Measurements from ENCODE around the gene ZEB2. TPM values are rescaled to one million over a fixed set of nuclear protein-coding genes. Genes with fewer than 3 reads are reported as not detected.

The ZEB2 gene
- total and polyA plus RNA-seq, 7 donors, result 8.1 to 70.6 (median 51.0) TPM

GRCh38 chr2:144431392-144431783 is 88.5 kb downstream of the ZEB2 start:
- no peaks in the 10 kb centered on the region for H3K27me3 ChIP-seq
- H3K36me3 ChIP-seq, result no peaks in the 10 kb centered on the region
- DNase-seq, result no peak
- no peaks in the 10 kb centered on the region for H3K9me3 ChIP-seq
- H3K4me3 ChIP-seq, result no peak overlapping the region
- TF ChIP-seq, protein P1, sequence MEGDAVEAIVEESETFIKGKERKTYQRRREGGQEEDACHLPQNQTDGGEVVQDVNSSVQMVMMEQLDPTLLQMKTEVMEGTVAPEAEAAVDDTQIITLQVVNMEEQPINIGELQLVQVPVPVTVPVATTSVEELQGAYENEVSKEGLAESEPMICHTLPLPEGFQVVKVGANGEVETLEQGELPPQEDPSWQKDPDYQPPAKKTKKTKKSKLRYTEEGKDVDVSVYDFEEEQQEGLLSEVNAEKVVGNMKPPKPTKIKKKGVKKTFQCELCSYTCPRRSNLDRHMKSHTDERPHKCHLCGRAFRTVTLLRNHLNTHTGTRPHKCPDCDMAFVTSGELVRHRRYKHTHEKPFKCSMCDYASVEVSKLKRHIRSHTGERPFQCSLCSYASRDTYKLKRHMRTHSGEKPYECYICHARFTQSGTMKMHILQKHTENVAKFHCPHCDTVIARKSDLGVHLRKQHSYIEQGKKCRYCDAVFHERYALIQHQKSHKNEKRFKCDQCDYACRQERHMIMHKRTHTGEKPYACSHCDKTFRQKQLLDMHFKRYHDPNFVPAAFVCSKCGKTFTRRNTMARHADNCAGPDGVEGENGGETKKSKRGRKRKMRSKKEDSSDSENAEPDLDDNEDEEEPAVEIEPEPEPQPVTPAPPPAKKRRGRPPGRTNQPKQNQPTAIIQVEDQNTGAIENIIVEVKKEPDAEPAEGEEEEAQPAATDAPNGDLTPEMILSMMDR (IDR thresholded peaks at IDR 0.05), result no peak
- TF ChIP-seq POLR2A (IDR thresholded peaks at IDR 0.05) (no peak), EP300 (IDR thresholded peaks at IDR 0.05) (no peak), POLR2AphosphoS5 (IDR thresholded peaks at IDR 0.05) (no peak)
- WGBS, 2 donors, result 71 to 74% methylated on average over 8 of the region's 8 CpGs
- peak overlapping the region; percentile 51 to 64 (median 58) for H3K27ac ChIP-seq
- intact Hi-C loops (cut with DNase I), result no loop called here
- peaks cover 0 to 17% (median 12%) of the 10 kb centered on the region in 4 donors for H3K4me1 ChIP-seq

DNA sequence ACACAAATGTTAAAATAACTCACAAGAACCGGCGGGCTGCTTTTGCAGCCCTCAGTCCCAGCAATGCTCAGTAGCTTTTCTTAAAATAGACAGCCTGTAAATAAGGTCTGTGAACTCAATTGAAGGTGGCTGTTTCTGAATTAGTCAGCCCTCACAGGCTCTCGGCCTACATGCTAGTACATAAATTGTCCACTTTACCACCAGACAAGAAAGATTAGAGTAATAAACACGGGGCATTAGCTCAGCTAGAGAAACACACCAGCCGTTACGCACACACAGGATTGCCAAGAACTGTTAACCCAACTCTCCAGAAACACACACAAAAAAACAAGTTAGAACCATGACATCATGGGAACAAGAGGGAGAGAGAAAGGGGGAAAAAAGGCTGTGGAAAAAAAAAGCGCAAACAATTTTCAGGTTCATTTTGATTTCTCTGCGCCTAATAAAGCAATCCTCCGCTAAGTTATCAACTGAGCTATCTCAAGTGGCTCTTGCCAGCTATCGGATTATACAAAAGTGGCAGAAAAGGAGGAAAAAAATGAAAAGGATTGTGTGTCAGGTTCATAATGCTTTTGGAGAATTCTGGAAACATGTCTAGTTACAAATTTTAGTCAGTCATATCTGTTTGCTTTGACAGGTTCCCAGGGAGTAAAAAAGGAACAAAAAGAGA is 89.1 kb downstream of the ZEB2 start:
- intact Hi-C loops (cut with DNase I), result no loop called here
- peak; percentile 80 for DNase-seq
- TF ChIP-seq EP300 (IDR thresholded peaks at IDR 0.05) (no peak), POLR2AphosphoS5 (IDR thresholded peaks at IDR 0.05) (peak in 3 of 4 donors; percentile 19 to 62 (median 34)), POLR2A (IDR thresholded peaks at IDR 0.05) (no peak)
- TF ChIP-seq, protein P1 (IDR thresholded peaks at IDR 0.05), result no peak
- Histone ChIP-seq H3K9me3 (no peaks in the 10 kb centered on the region), H3K27ac (peak overlapping the region; percentile 51 to 64 (median 58)), H3K4me1 (peaks cover 0 to 17% (median 13%) of the 10 kb centered on the region in 4 donors), H3K27me3 (no peaks in the 10 kb centered on the region), H3K36me3 (no peaks in the 10 kb centered on the region), H3K4me3 (no peak overlapping the region)
- 67 to 76% methylated on average over 10 of the region's 10 CpGs for WGBS, 2 donors

- TF ChIP-seq EP300 (IDR thresholded peaks at IDR 0.05), result no peak
- no peak for TF ChIP-seq POLR2A (IDR thresholded peaks at IDR 0.05)
- TF ChIP-seq, protein P1 (IDR thresholded peaks at IDR 0.05), result no peak
- TF ChIP-seq POLR2AphosphoS5 (IDR thresholded peaks at IDR 0.05), result no peak
- no peak for DNase-seq
- intact Hi-C loops (cut with DNase I), result no loop called here
- 76 to 79% methylated on average over 6 of the region's 6 CpGs for WGBS, 2 donors
- Histone ChIP-seq H3K4me3 (no peak overlapping the region), H3K9me3 (no peaks in the 10 kb centered on the region), H3K4me1 (peaks cover 0 to 26% (median 14%) of the 10 kb centered on the region in 4 donors), H3K27ac (peak overlapping the region in 1 of 4 donors; percentile 64), H3K27me3 (no peaks in the 10 kb centered on the region), H3K36me3 (no peaks in the 10 kb centered on the region)
These were observed 90.4 kb downstream of the ZEB2 start for GRCh38 chr2:144429396-144430112.

- TF ChIP-seq, protein P1 (IDR thresholded peaks at IDR 0.05), result no peak
- no peak for TF ChIP-seq POLR2AphosphoS5 (IDR thresholded peaks at IDR 0.05)
- TF ChIP-seq EP300 (IDR thresholded peaks at IDR 0.05), result no peak
- TF ChIP-seq POLR2A (IDR thresholded peaks at IDR 0.05), result no peak
- Histone ChIP-seq H3K36me3 (no peaks in the 10 kb centered on the region), H3K4me1 (peaks cover 0 to 26% (median 9%) of the 10 kb centered on the region in 4 donors), H3K27ac (peak overlapping the region in 3 of 4 donors; percentile 23 to 46 (median 38)), H3K9me3 (no peaks in the 10 kb centered on the region), H3K27me3 (no peaks in the 10 kb centered on the region), H3K4me3 (no peak overlapping the region)
- no peak for DNase-seq
- intact Hi-C loops (cut with DNase I), result no loop called here
- WGBS, 2 donors, result 48 to 55% methylated on average over 4 of the region's 4 CpGs
These were observed 92.9 kb downstream of the ZEB2 start for GRCh38 chr2:144426981-144427479.

All from sigmoid colon (tissue), 7 donors.